ENCODE results near the gene RNGTT. TPM values are rescaled to one million over a fixed set of nuclear protein-coding genes. Genes with fewer than 3 reads are reported as not detected.

The RNGTT gene
- total and polyA plus RNA-seq, 2 experiments from 2014 or later, result 9.2 to 21.5 TPM

- in situ Hi-C loops (cut with MboI), result no loop called here
- TF ChIP-seq EZH2 (IDR thresholded peaks at IDR 0.05; ENCODE audit: insufficient read depth, poor library complexity, severe bottlenecking) (no peak), EZH2phosphoT487 (IDR thresholded peaks at IDR 0.05; ENCODE audit: insufficient read depth, low read depth) (no peak)
- no peak overlapping the region for H2AFZ ChIP-seq
- 80 to 81% methylated on average over 5 of the region's 5 CpGs for WGBS, 2 experiments (ENCODE audit: low coverage in 1 of 2, low lambda C conversion rate in 2 of 2, missing lambda C conversion rate in 2 of 2)
- H3K27me3 ChIP-seq (replicated peaks; ENCODE audit: insufficient read depth), result no peaks in the 10 kb centered on the region
- H3K27ac ChIP-seq, result no peak overlapping the region
- no peak for DNase-seq
- H3F3A ChIP-seq (ENCODE audit: insufficient read depth), result no peaks in the 10 kb centered on the region
- no peak overlapping the region for H3K4me2 ChIP-seq (ENCODE audit: unreplicated experiment)
- H3K4me1 ChIP-seq (ENCODE audit: insufficient read depth), result no peaks in the 10 kb centered on the region
- no peaks in the 10 kb centered on the region for H3K9me2 ChIP-seq (ENCODE audit: insufficient read depth)
- H3K9ac ChIP-seq, result no peak overlapping the region
- H3K4me3 ChIP-seq, result no peak overlapping the region
- no peaks in the 10 kb centered on the region for H3K9me3 ChIP-seq (ENCODE audit: low read depth)
- no peaks in the 10 kb centered on the region for H3K79me2 ChIP-seq (ENCODE audit: insufficient read depth)
- H4K20me1 ChIP-seq (ENCODE audit: insufficient read depth), result no peaks in the 10 kb centered on the region
- H3K36me3 ChIP-seq (ENCODE audit: low read depth), result no peaks in the 10 kb centered on the region
Observed at GRCh38 chr6:89008815-89009374, 45.5 kb upstream of the RNGTT start.

- Histone ChIP-seq H3K79me2 (ENCODE audit: insufficient read depth) (no peaks in the 10 kb centered on the region), H3K27ac (no peak overlapping the region), H3K27me3 (replicated peaks; ENCODE audit: insufficient read depth) (no peaks in the 10 kb centered on the region), H3K4me3 (no peak overlapping the region), H3K4me2 (ENCODE audit: unreplicated experiment) (no peak overlapping the region), H2AFZ (no peak overlapping the region), H3K36me3 (ENCODE audit: low read depth) (no peaks in the 10 kb centered on the region), H3F3A (ENCODE audit: insufficient read depth) (no peaks in the 10 kb centered on the region), H4K20me1 (ENCODE audit: insufficient read depth) (no peaks in the 10 kb centered on the region), H3K9me3 (ENCODE audit: low read depth) (no peaks in the 10 kb centered on the region), H3K9me2 (ENCODE audit: insufficient read depth) (no peaks in the 10 kb centered on the region), H3K9ac (no peak overlapping the region), H3K4me1 (ENCODE audit: insufficient read depth) (no peaks in the 10 kb centered on the region)
- in situ Hi-C loops (cut with MboI), result no loop called here
- 91 to 96% methylated on average over 8 of the region's 8 CpGs for WGBS, 2 experiments (ENCODE audit: low coverage in 1 of 2, low lambda C conversion rate in 2 of 2, missing lambda C conversion rate in 2 of 2)
- no peak for DNase-seq
- TF ChIP-seq EZH2 (IDR thresholded peaks at IDR 0.05; ENCODE audit: insufficient read depth, poor library complexity, severe bottlenecking) (no peak), EZH2phosphoT487 (IDR thresholded peaks at IDR 0.05; ENCODE audit: insufficient read depth, low read depth) (no peak)
Observed at GRCh38 chr6:89008001-89008814, 44.8 kb upstream of the RNGTT start.

GRCh38 chr6:89007209-89008000 lies 44.0 kb upstream of the RNGTT start:
- Histone ChIP-seq H3K4me2 (ENCODE audit: unreplicated experiment) (no peak overlapping the region), H3K9ac (no peak overlapping the region), H3K27ac (no peak overlapping the region), H2AFZ (no peak overlapping the region), H3K4me1 (ENCODE audit: insufficient read depth) (no peaks in the 10 kb centered on the region), H4K20me1 (ENCODE audit: insufficient read depth) (no peaks in the 10 kb centered on the region), H3K4me3 (no peak overlapping the region), H3K36me3 (ENCODE audit: low read depth) (no peaks in the 10 kb centered on the region), H3K9me2 (ENCODE audit: insufficient read depth) (no peaks in the 10 kb centered on the region), H3K9me3 (ENCODE audit: low read depth) (no peaks in the 10 kb centered on the region), H3K79me2 (ENCODE audit: insufficient read depth) (no peaks in the 10 kb centered on the region), H3K27me3 (replicated peaks; ENCODE audit: insufficient read depth) (no peaks in the 10 kb centered on the region), H3F3A (ENCODE audit: insufficient read depth) (no peaks in the 10 kb centered on the region)
- DNase-seq, result no peak
- no peak for TF ChIP-seq EZH2 (IDR thresholded peaks at IDR 0.05; ENCODE audit: insufficient read depth, poor library complexity, severe bottlenecking)
- WGBS, 2 experiments (ENCODE audit: low coverage in 1 of 2, low lambda C conversion rate in 2 of 2, missing lambda C conversion rate in 2 of 2), result 86% methylated on average over 15 of the region's 15 CpGs
- in situ Hi-C loops (cut with MboI), result no loop called here

GRCh38 chr6:89002523-89002922 lies 39.1 kb upstream of the RNGTT start:
- TF ChIP-seq EZH2phosphoT487 (IDR thresholded peaks at IDR 0.05; ENCODE audit: insufficient read depth, low read depth) (no peak), EZH2 (IDR thresholded peaks at IDR 0.05; ENCODE audit: insufficient read depth, poor library complexity, severe bottlenecking) (no peak)
- Histone ChIP-seq H3K4me1 (ENCODE audit: insufficient read depth) (no peaks in the 10 kb centered on the region), H2AFZ (no peak overlapping the region), H3K9me3 (ENCODE audit: low read depth) (no peaks in the 10 kb centered on the region), H3F3A (ENCODE audit: insufficient read depth) (no peaks in the 10 kb centered on the region), H3K27ac (no peak overlapping the region), H3K4me3 (no peak overlapping the region), H3K27me3 (replicated peaks; ENCODE audit: insufficient read depth) (no peaks in the 10 kb centered on the region), H4K20me1 (ENCODE audit: insufficient read depth) (no peaks in the 10 kb centered on the region), H3K9me2 (ENCODE audit: insufficient read depth) (no peaks in the 10 kb centered on the region), H3K4me2 (ENCODE audit: unreplicated experiment) (no peak overlapping the region), H3K36me3 (ENCODE audit: low read depth) (no peaks in the 10 kb centered on the region), H3K9ac (no peak overlapping the region), H3K79me2 (ENCODE audit: insufficient read depth) (no peaks in the 10 kb centered on the region)
- no peak for DNase-seq
- 76% methylated on average over 4 of the region's 4 CpGs for WGBS, 2 experiments (ENCODE audit: low coverage in 1 of 2, low lambda C conversion rate in 2 of 2, missing lambda C conversion rate in 2 of 2)
- in situ Hi-C loops (cut with MboI), result no loop called here
